HL-60 (cell line): ENCODE measurements around the gene VSTM2B.

Experiments used
- DNase-seq, 2 experiments: peaks; one replicate each; pipeline ENCODE4 v3.0.0-alpha.2; 2010 to 2020; ENCODE audit warnings: low read depth in 1 of 2, low spot score in 1 of 2
- H3K27ac ChIP-seq: fragments of 250-450 bp; sonication (Bioruptor Pico); replicated peaks from 2 replicates; pipeline ENCODE4 v1.5.1; 2020; ENCODE audit warnings: mild to moderate bottlenecking, moderate library complexity
- H3K27me3 ChIP-seq: fragments of 250-450 bp; sonication (Bioruptor Pico); 2 replicates; pipeline ENCODE4 v1.5.1; 2021; ENCODE audit warnings: mild to moderate bottlenecking, moderate library complexity; ENCODE audit not compliant: insufficient read depth, poor library complexity, severe bottlenecking
- H3K4me3 ChIP-seq: replicated peaks from 2 replicates; pipeline ENCODE4 v1.5.1; 2011; ENCODE audit warnings: mild to moderate bottlenecking, control low read depth, low read length; ENCODE audit not compliant: insufficient read depth
- GABPA ChIP-seq: IDR thresholded peaks from 2 replicates; pipeline ENCODE4 v1.6.1; 2012; ENCODE audit warnings: low read depth
- POLR2AphosphoS5 ChIP-seq: IDR thresholded peaks from 2 replicates; pipeline ENCODE4 v1.6.1; 2012; ENCODE audit warnings: low read depth
- SPI1 ChIP-seq: IDR thresholded peaks from 2 replicates; pipeline ENCODE4 v1.6.1; 2012; ENCODE audit warnings: low read depth, mild to moderate bottlenecking, borderline replicate concordance
- TF ChIP-seq, protein P1 (sequence below): IDR thresholded peaks from 2 replicates; pipeline ENCODE4 v1.6.1; 2012; ENCODE audit warnings: low read depth; ENCODE audit not compliant: insufficient replicate concordance
- TF ChIP-seq, protein P2 (sequence below): IDR thresholded peaks from one replicate; pipeline ENCODE4 v1.5.1; 2011; ENCODE audit warnings: low read length, control low read depth, inconsistent platforms; ENCODE audit not compliant: insufficient read depth

Gene VSTM2B

DNA sequence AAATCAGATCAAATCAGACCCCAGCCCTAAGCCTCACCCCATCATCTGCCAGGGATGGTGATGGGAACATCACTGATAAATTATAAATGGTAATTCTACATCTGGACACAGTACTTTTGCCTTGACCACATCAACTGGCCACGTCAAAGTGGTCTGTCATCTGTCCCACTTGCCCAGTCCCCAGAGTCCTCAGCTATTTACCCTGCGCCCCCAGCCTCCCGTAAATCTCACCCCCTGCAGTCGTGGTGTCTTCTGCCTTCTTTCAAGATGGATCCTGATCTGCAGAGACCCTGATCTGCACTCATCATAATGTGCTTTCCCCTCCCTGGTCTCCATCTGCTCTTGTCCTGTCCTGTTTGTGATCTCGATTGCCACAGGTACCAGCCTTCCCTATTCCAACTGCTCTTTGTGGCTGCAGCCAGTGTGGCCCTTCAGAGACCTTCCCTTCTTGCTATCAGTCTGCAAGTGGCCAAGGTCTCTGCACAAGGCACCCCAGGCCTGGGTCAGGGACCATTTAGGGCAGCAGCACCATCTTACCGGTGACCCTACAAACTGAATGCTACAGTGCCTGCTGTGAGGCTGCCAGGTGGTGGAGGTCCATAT, 53.6 kb downstream of the VSTM2B start:
- TF ChIP-seq, protein P1, sequence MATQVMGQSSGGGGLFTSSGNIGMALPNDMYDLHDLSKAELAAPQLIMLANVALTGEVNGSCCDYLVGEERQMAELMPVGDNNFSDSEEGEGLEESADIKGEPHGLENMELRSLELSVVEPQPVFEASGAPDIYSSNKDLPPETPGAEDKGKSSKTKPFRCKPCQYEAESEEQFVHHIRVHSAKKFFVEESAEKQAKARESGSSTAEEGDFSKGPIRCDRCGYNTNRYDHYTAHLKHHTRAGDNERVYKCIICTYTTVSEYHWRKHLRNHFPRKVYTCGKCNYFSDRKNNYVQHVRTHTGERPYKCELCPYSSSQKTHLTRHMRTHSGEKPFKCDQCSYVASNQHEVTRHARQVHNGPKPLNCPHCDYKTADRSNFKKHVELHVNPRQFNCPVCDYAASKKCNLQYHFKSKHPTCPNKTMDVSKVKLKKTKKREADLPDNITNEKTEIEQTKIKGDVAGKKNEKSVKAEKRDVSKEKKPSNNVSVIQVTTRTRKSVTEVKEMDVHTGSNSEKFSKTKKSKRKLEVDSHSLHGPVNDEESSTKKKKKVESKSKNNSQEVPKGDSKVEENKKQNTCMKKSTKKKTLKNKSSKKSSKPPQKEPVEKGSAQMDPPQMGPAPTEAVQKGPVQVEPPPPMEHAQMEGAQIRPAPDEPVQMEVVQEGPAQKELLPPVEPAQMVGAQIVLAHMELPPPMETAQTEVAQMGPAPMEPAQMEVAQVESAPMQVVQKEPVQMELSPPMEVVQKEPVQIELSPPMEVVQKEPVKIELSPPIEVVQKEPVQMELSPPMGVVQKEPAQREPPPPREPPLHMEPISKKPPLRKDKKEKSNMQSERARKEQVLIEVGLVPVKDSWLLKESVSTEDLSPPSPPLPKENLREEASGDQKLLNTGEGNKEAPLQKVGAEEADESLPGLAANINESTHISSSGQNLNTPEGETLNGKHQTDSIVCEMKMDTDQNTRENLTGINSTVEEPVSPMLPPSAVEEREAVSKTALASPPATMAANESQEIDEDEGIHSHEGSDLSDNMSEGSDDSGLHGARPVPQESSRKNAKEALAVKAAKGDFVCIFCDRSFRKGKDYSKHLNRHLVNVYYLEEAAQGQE: no peak
- TF ChIP-seq SPI1: no peak
- TF ChIP-seq POLR2AphosphoS5: no peak
- TF ChIP-seq GABPA: no peak
- TF ChIP-seq, protein P2, sequence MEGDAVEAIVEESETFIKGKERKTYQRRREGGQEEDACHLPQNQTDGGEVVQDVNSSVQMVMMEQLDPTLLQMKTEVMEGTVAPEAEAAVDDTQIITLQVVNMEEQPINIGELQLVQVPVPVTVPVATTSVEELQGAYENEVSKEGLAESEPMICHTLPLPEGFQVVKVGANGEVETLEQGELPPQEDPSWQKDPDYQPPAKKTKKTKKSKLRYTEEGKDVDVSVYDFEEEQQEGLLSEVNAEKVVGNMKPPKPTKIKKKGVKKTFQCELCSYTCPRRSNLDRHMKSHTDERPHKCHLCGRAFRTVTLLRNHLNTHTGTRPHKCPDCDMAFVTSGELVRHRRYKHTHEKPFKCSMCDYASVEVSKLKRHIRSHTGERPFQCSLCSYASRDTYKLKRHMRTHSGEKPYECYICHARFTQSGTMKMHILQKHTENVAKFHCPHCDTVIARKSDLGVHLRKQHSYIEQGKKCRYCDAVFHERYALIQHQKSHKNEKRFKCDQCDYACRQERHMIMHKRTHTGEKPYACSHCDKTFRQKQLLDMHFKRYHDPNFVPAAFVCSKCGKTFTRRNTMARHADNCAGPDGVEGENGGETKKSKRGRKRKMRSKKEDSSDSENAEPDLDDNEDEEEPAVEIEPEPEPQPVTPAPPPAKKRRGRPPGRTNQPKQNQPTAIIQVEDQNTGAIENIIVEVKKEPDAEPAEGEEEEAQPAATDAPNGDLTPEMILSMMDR: no peak
- Histone ChIP-seq H3K4me3 (no peak overlapping the region), H3K27me3 (peaks cover 18% of the 10 kb centered on the region), H3K27ac (no peak overlapping the region)
- DNase-seq: no peak

DNA sequence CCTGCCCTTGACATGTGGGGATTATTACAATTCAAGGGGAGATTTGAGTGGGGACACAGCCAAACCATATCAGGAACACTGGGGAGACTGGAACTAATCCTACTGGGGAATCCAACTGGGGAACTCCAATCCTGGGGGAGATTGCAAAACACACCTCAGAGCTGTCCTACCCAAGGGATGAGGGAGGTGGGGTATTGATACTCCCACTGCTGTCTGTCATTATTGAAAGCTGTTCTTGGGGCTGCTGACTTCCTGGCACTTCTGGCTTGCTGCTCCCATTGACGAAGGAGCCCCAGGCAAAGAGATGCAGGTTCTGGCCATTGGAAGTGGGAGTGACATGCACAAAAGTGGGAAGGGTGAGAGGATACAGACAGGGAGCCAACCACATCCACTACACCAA, 55.6 kb downstream of the VSTM2B start:
- H3K27me3 ChIP-seq: peaks cover 4% of the 10 kb centered on the region
- DNase-seq: no peak
- no peak overlapping the region for H3K27ac ChIP-seq
- no peak overlapping the region for H3K4me3 ChIP-seq
- TF ChIP-seq GABPA (no peak), POLR2AphosphoS5 (no peak), SPI1 (no peak)
- TF ChIP-seq, protein P2: no peak
- TF ChIP-seq, protein P1: no peak

DNA sequence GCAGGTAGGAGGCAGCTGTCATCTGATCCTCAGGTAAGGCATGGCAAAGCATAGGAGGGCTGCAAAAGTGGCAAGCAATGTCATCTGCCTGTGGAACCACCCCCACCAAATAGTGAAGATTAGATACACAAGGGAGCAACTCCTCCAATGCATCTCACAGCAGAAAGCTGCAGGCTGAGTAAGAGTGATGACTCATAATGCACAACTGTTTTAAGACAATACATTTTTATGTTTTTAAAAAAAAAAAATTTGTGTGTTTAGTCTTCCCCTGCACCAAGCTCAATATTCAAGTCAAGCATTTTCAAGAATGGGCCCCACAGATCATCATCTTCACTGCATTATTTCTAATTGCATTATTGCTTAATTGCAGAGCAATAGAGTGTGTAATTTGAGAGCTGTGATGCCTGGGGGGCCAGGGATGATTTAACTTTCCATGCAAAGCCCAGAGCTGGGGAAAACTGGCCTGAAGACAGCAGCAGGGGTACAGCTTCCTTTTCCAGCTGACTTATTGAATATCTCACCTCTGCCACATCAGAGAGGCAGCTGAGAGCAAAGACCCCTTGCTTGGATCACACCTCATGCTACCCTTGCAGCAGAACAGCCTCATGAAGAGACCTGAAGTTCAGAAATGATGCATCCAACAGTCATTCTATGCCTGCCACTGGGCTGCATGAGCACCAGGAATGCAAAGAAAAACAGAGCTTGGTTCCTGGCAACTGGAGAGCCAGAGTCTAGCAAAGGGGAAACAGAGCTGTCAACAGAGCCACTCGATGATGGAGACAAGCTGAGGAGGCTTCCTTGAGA, 57.6 kb downstream of the VSTM2B start:
- H3K27me3 ChIP-seq: peaks cover 2% of the 10 kb centered on the region
- no peak for DNase-seq
- no peak overlapping the region for H3K4me3 ChIP-seq
- H3K27ac ChIP-seq: no peak overlapping the region
- TF ChIP-seq, protein P2: no peak
- TF ChIP-seq GABPA: no peak
